ENCODE data around the gene PCDHGB4.

Gene PCDHGB4

GRCh38 chr5:141413540-141414069, 26.1 kb downstream of the PCDHGB4 start:
- no peak for TF ChIP-seq CTCF (IDR thresholded peaks at IDR 0.05)

- peak; percentile 36; the same call in 1 of the 2 replicates for TF ChIP-seq CTCF (IDR thresholded peaks at IDR 0.05)
These were observed 30.1 kb downstream of the PCDHGB4 start, which contains the start of gene PCDHGB7 for GRCh38 chr5:141417494-141418172. PCDHGB7 (plus strand) TSS chr5:141417677; CDS start chr5:141417860, 183 bp downstream.

GRCh38 chr5:141419074-141419880, 31.8 kb downstream of the PCDHGB4 start:
- TF ChIP-seq CTCF (IDR thresholded peaks at IDR 0.05) = no peak

GRCh38 chr5:141420855-141421488, 33.5 kb downstream of the PCDHGB4 start, which contains the start of gene PCDHGA11:
PCDHGA11 (plus strand) TSS chr5:141421051; CDS start chr5:141421228, 177 bp downstream.
- TF ChIP-seq CTCF (IDR thresholded peaks at IDR 0.05) = peak; percentile 44

GRCh38 chr5:141421489-141421855, 34.0 kb downstream of the PCDHGB4 start:
- TF ChIP-seq CTCF (IDR thresholded peaks at IDR 0.05) = no peak

- TF ChIP-seq CTCF (IDR thresholded peaks at IDR 0.05) = no peak
These were observed 35.3 kb downstream of the PCDHGB4 start for GRCh38 chr5:141422742-141423291.

- no peak for TF ChIP-seq CTCF (IDR thresholded peaks at IDR 0.05)
These were observed 40.4 kb downstream of the PCDHGB4 start for GRCh38 chr5:141427783-141428426.
